ENCODE measurements around the gene GATB. TPM values are rescaled to one million over a fixed set of nuclear protein-coding genes. Genes with fewer than 3 reads are reported as not detected.

GATB gene
- total RNA-seq, 3 donors from 2014 or later, result 15.6 to 20.2 (median 17.2) TPM

GRCh38 chr4:151624626-151625565 is 135.9 kb downstream of the GATB start:
- H3K4me1 ChIP-seq (ENCODE audit: low read depth), result no peaks in the 10 kb centered on the region
- intact Hi-C loops (cut with DNase I, micrococcal nuclease), result no loop called here
- H3K36me3 ChIP-seq (ENCODE audit: low read depth), result no peaks in the 10 kb centered on the region
- no peak for ATAC-seq
- no peak for DNase-seq
- no peak overlapping the region for H3K4me3 ChIP-seq
- TF ChIP-seq CTCF (IDR thresholded peaks at IDR 0.05), result no peak
- no peaks in the 10 kb centered on the region for H3K9me3 ChIP-seq
